KMS-11 (cell line): ENCODE results near the gene TIFAB.

ENCODE experiments used
- H2AFZ ChIP-seq: fragments of 200-600 bp; sonication (generic); 2 replicates; pipeline ENCODE4 v1.6.1; 2016; ENCODE audit warnings: antibody characterized with exemption, mixed run types, low read depth
- H3K27ac ChIP-seq: fragments of 200-600 bp; sonication (generic); 2 replicates; pipeline ENCODE4 v1.6.1; 2016; ENCODE audit warnings: mild to moderate bottlenecking, mixed run types
- H3K27me3 ChIP-seq: fragments of 200-600 bp; sonication (generic); 2 replicates; pipeline ENCODE4 v1.6.1; 2017; ENCODE audit warnings: mild to moderate bottlenecking, low read depth, mixed run types, moderate library complexity; ENCODE audit not compliant: insufficient read depth
- H3K36me3 ChIP-seq: fragments of 200-600 bp; sonication (generic); 2 replicates; pipeline ENCODE4 v1.6.1; 2017; ENCODE audit warnings: mild to moderate bottlenecking, mixed run types; ENCODE audit not compliant: insufficient read depth
- H3K4me1 ChIP-seq: fragments of 200-600 bp; sonication (generic); 2 replicates; pipeline ENCODE4 v1.6.1; 2016; ENCODE audit warnings: mild to moderate bottlenecking, low read depth, mixed run types; ENCODE audit not compliant: poor library complexity, severe bottlenecking
- H3K4me2 ChIP-seq: fragments of 200-600 bp; sonication (generic); 2 replicates; pipeline ENCODE4 v1.7.0; 2016; ENCODE audit warnings: mild to moderate bottlenecking, mixed run types
- H3K4me3 ChIP-seq: fragments of 200-600 bp; sonication (generic); IDR thresholded peaks from 2 replicates; pipeline ENCODE4 v1.6.1; 2017; ENCODE audit warnings: low read depth, low read length, mixed read lengths; ENCODE audit not compliant: insufficient read depth
- H3K79me2 ChIP-seq: fragments of 200-600 bp; sonication (generic); 2 replicates; pipeline ENCODE4 v1.6.1; 2016; ENCODE audit warnings: low read depth, mixed run types; ENCODE audit not compliant: insufficient read depth
- H3K9ac ChIP-seq: fragments of 200-600 bp; sonication (generic); 2 replicates; pipeline ENCODE4 v1.6.1; 2016; ENCODE audit warnings: mild to moderate bottlenecking, mixed run types
- H4K20me1 ChIP-seq: fragments of 200-600 bp; sonication (generic); 2 replicates; pipeline ENCODE4 v1.6.1; 2016; ENCODE audit warnings: mild to moderate bottlenecking, mixed run types; ENCODE audit not compliant: insufficient read depth
- TF ChIP-seq, protein P1 (sequence below): fragments of 200-600 bp; sonication (generic); conservative IDR thresholded peaks from 2 replicates; pipeline ENCODE4 v1.6.1; 2017; ENCODE audit warnings: low read depth, mild to moderate bottlenecking, antibody characterized with exemption, low read length, moderate library complexity, mixed read lengths

Gene TIFAB

DNA sequence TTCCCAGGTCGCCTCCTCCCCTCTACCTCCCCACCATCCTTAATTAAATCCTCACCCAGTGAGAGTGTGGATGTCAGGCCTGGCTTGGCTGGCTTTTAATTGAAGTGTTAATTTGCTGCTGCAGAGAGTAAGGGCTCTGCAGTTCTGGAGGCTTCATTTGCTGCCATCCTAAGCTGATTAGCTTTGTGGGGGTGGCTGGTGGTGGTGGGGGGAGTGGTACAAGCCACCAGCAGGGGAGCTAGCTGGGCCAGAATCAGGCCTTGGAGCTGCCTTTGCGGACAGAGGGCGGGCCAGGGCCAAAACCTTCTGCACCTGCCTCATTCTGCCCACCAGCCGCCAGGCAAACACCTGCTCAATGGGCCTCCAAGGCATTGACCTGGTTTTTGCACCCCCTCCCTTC, 26.8 kb upstream of the TIFAB start:
- H4K20me1 ChIP-seq = no peaks in the 10 kb centered on the region
- H3K27ac ChIP-seq = no peak overlapping the region
- no peak overlapping the region for H2AFZ ChIP-seq
- no peaks in the 10 kb centered on the region for H3K79me2 ChIP-seq
- no peaks in the 10 kb centered on the region for H3K4me1 ChIP-seq
- TF ChIP-seq, protein P1, sequence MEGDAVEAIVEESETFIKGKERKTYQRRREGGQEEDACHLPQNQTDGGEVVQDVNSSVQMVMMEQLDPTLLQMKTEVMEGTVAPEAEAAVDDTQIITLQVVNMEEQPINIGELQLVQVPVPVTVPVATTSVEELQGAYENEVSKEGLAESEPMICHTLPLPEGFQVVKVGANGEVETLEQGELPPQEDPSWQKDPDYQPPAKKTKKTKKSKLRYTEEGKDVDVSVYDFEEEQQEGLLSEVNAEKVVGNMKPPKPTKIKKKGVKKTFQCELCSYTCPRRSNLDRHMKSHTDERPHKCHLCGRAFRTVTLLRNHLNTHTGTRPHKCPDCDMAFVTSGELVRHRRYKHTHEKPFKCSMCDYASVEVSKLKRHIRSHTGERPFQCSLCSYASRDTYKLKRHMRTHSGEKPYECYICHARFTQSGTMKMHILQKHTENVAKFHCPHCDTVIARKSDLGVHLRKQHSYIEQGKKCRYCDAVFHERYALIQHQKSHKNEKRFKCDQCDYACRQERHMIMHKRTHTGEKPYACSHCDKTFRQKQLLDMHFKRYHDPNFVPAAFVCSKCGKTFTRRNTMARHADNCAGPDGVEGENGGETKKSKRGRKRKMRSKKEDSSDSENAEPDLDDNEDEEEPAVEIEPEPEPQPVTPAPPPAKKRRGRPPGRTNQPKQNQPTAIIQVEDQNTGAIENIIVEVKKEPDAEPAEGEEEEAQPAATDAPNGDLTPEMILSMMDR = no peak
- H3K4me3 ChIP-seq = no peak overlapping the region
- no peak overlapping the region for H3K4me2 ChIP-seq
- no peaks in the 10 kb centered on the region for H3K36me3 ChIP-seq
- H3K27me3 ChIP-seq = no peaks in the 10 kb centered on the region
- no peak overlapping the region for H3K9ac ChIP-seq

DNA sequence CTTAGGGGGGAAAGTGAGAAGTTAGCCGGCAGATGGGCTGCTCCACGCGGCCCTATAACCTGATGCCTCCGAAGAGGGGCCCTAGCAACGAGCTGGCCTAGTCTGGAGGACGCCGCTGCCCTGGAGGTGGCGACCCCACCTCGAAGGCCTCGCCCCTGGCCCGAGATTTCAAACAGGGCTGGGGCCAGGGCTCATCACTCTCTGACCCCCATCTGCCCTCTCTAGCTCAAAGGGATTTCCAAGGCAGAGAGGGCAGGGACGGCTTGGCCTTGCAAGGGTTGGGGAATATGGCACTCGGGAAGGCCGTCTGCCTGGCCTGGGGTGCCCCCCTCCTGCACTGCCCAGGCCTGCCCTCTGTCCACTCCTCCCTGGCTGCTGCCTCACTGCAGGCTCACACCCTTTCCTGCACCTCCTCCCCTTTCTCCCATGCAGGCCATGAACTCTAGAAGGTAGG, 25.5 kb upstream of the TIFAB start:
- Histone ChIP-seq H3K79me2 (no peaks in the 10 kb centered on the region), H3K36me3 (no peaks in the 10 kb centered on the region), H3K4me3 (no peak overlapping the region), H3K4me1 (no peaks in the 10 kb centered on the region), H3K9ac (no peak overlapping the region), H3K4me2 (no peak overlapping the region), H3K27ac (no peak overlapping the region), H3K27me3 (no peaks in the 10 kb centered on the region), H4K20me1 (no peaks in the 10 kb centered on the region), H2AFZ (no peak overlapping the region)
- TF ChIP-seq, protein P1 = no peak

DNA sequence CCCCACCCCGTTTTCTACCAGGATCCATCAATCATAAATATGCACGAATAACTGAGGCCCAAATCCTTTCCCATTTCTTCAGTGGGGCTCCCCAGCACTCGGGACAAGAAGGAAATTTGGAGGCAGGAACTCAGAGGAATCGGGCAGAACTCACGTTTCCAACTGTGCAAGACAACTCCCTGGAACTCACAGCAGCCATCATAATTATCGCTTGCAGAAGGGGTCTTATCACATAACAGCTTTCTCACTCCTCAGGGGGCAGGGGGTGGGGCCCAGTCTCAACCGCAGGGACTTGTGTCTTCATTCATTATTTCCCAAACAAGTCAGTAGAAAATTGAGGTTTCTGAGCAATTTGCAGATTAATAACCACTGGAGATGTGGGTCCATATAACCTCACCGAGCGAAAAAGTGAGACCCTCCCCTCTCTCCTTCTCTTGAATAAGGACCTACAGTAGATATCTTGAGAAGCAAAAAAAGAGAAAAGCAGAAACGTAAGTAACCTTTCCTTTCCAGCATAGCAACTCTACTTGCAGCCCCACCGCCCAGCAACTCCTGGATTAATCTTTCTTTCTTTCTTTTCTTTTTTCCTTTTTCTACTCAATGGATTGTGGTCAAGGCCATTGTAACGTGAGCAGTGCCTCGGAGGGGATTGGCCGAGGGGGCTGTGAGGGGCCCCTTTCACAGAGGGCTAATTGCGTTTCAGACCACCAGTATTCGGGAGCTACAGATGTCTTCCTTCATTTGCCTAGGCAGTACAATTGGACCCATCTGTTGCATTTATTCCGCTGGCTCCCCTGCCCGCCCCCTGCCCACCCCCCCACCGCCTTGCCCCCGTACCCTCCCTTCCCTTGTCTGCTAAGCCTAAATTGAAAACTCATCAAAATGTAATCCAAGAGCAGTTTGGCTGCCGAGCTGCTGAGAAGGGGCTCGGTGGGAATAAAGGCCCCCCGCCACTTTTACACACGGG, 24.7 kb upstream of the TIFAB start:
- no peaks in the 10 kb centered on the region for H3K36me3 ChIP-seq
- H3K79me2 ChIP-seq = no peaks in the 10 kb centered on the region
- H3K4me3 ChIP-seq = no peak overlapping the region
- no peak overlapping the region for H3K27ac ChIP-seq
- no peaks in the 10 kb centered on the region for H4K20me1 ChIP-seq
- TF ChIP-seq, protein P1 = no peak
- H2AFZ ChIP-seq = no peak overlapping the region
- H3K4me1 ChIP-seq = no peaks in the 10 kb centered on the region
- H3K4me2 ChIP-seq = no peak overlapping the region
- H3K27me3 ChIP-seq = no peaks in the 10 kb centered on the region
- no peak overlapping the region for H3K9ac ChIP-seq

DNA sequence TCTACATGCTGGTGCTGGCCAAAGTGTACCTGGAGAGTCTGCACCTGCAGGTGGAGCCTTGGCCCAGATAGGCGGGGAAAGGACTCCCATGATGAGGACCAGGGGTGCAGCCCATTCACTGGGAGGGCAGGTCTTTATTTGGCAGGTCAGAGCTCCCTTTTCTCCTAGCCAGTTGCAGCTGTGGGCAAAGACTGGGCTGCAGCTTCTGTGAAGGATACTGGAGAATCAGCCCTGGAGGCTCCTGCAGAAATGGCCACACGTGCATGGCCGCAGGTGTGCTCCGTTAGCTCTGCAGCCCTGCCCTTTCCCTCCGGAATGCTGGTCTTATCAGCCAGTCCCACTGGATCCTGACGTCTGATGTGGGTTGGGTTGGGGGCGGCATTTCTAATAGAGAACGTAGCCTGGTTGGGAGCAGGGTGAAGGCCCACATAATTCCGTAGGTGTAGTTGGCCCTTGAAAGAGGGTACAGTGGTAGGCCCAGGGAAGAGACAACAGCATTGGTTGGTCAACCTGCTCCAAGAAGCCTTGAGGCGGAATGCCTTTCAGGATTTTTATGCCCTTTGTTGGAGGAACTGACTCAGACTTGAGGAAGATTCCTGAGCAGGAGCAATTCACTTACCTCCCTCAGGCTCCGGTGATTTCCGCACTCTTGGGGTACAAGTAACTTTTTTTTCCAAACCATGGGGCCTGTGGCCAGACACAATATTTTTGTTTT, 22.0 kb upstream of the TIFAB start:
- TF ChIP-seq, protein P1 = no peak
- H4K20me1 ChIP-seq = no peaks in the 10 kb centered on the region
- no peak overlapping the region for H2AFZ ChIP-seq
- no peak overlapping the region for H3K27ac ChIP-seq
- H3K9ac ChIP-seq = no peak overlapping the region
- H3K27me3 ChIP-seq = no peaks in the 10 kb centered on the region
- H3K4me2 ChIP-seq = no peak overlapping the region
- no peak overlapping the region for H3K4me3 ChIP-seq
- H3K36me3 ChIP-seq = no peaks in the 10 kb centered on the region
- no peaks in the 10 kb centered on the region for H3K4me1 ChIP-seq
- no peaks in the 10 kb centered on the region for H3K79me2 ChIP-seq
